HG03354 (cell line): ENCODE data around the gene COMP.
A peak's percentile ranks its signal among the peaks of the same experiment; 100 is the strongest.
"Not testable (repeated sequence)": the region's sequence is repeated elsewhere in the genome, so short reads cannot be mapped to it uniquely, and the experiment has no call there.

Experiments
- ATAC-seq: cut with Tn5 transposase; IDR thresholded peaks from one replicate; pipeline ENCODE4 v1.9.1; 2021; ENCODE audit warnings: mild to moderate bottlenecking; ENCODE audit not compliant: unreplicated experiment, poor library complexity, severe bottlenecking

Gene COMP

GRCh38 chr19:18790566-18791314, at the start of gene COMP:
TSS of gene COMP (minus strand) at chr19:18791305. CDS start at chr19:18791269, 36 bp downstream.
- no peak for ATAC-seq

DNA sequence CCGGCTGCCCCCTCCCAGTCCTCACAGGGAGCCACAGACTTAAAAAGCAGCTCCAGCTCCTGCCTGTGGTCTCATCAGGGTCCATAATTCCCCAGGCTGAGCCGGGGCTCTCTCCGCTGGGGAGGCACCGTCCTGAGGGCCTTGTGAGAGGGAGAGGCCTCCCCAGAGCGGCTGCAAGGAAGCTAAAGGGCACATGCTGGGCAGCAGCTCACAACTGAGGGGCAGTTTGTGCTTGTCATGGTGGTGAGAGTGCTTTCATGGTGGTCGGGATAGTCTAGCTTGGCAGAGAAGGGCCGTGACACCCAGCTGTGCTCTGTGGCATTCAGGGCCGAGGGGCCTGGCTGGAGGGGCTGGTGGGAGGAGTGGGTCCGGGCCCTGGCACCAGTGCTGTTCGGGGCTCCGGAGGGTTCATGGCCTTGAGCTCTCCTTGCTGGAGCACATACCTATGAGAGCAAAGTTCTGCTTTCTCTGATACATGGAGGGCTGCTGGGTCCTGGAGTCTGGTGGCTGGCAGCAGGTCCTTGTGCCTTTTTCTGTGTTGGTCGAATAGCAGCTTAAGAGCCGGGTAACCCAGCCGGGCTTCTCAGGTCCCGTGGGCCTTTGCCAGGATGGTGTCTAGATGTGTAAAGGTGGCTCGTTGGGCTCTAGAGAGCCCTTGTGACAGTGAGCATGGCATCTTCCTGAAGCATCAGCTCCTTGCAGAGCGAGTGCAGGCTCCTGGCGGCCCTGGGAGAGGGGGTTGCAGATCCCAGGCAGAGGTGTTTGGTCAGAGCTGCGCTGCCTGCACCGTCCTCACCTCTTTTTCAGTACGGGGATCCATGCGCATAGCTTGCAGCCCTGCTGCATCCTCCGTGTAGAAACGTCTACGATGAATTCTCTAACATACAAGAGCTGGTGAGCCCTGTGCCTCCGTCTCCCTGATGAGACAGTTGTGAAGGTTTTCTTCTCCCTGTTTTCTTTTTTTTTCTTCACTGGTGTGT, 49.5 kb upstream of the COMP start:
- ATAC-seq = no peak

GRCh38 chr19:18839465-18840287, 48.6 kb upstream of the COMP start:
- ATAC-seq = no peak

DNA sequence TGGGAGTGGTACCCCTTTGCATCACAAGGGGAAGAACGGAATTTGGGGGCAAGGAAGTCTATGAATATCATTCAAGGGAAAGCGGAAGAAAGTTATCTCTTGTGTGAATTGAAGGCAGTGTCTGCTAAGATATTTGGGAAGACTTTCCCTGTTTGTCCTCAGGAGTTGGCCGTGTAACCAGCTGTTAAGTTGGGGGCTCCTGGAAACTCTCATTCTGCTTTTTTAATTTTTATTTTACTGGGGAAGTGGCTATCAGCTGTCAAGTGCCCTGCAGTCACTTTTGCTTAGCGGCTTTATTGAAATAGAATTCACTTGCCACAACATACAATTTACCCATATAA, 43.5 kb upstream of the COMP start:
- ATAC-seq = no peak

DNA sequence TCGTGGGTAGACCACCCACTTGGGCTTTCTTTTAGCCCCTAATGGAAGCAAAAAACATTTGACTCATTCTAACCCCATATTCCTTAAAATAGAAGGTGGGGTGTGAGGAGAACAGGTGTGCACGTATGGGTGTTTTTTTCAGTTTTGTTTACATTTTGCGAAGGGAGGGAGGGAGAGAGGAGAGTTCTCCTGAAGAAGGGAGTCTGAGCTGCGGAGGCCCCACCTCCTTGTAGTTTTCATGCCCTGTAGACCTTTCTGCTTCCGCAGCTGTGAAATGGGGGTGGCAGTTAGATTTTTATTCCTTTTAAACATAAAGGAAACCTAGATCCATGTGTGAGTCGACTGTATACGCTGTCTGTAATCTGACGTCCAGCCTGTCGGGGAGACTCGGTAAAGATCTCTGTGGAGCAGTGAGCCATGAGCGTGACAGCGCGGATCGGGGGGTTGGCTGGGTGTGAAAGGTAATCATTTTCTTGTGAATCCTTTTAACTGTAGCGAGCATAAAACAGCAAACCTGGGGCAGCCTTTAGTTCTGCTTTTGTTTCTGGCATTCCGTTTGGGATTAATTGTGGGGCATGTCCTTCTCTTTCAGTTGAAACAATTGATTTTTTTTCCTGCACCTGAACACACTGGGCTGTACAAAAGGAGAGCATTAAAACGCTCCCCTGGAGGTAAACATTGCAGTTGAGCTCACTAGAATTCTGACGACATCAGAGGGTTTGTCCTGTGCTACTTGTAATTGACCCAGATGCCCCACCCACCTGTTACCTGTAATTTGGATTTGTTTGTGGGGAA, 42.9 kb upstream of the COMP start:
- no peak for ATAC-seq

GRCh38 chr19:18833141-18833476, 42.0 kb upstream of the COMP start:
- ATAC-seq = no peak

- peak; percentile 40 for ATAC-seq
Observed at GRCh38 chr19:18832306-18833140, 41.4 kb upstream of the COMP start.

- ATAC-seq = peak; percentile 82
Observed at GRCh38 chr19:18831524-18832305, 40.6 kb upstream of the COMP start, which contains the start of gene UPF1. TSS of gene UPF1 (plus strand) at chr19:18831959. CDS start at chr19:18832210, 251 bp downstream.

DNA sequence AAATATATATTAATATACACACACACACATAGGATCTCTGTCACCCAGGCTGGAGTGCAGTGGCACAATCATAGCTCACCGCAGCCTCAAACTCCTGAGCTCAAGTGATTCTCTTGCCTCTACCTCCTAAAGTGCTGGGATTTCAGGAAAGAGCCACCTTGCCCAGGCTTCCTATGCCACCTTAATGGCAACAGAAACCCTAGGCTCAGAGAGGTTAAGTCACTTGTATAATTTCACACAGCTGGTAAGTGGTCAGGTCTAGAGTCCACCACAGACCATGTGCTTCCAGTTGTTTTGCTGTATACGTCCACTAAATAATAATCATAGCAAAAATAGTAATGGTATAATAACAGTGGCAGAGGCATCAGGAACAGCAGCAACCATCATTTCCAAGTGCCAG, 39.4 kb upstream of the COMP start:
- ATAC-seq = no peak

DNA sequence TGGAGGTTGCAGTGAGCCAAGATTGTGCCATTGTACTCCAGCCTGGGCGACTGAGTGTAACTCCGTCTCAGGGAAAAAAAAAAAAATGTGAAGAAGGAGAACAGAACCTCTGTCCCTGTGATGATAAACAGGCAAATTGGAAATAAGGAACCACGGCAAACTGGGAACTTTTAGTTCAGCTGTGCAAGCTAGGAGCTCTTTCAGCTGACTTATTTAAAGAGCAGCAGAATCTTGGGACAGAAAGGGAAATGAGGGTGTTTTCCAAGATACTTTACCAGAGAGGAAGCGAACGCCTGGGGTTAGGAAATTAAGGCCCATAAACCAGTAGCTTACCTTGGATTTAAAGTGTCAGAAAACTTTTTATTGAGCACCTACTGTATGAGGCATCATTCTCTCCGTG, 37.7 kb upstream of the COMP start:
- ATAC-seq = no peak

DNA sequence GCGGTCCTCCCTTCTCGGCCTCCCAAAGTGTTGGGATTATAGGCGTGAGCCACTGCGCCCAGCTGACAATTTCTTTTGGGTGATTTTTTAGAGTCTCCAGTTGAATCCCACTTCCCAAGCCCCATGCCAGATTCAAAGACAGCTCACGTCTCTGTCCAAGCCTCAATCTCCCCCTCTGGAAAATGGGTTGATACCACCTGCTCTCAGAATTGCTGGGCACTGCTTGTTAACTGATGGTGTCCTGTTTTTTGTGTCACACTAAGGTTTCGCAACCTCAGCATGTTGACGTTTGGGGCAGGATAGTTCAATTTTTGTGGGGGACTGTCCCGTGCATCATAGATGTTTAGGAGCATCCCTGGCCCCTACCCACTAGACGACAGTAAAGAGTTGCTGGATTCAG, 26.5 kb upstream of the COMP start:
- ATAC-seq = no peak

DNA sequence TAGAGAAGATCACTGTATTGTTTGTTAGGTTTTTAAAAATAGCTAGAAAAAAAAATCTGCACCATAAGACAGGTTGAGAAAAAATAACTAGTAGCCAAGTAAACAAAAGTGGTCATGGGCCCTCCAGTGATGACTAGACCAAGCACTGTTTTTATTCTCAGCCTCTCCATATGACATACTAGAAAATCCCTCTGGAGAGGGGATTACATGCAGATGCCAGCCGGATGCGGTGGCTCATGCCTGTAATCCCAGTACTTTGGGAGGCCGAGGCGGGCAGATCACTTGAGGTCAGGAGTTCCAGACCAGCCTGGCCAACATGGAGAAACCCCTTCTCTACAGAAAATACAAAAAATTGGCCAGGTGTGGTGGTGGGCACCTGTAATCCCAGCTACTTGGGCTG, 25.5 kb upstream of the COMP start:
- not testable (repeated sequence) for ATAC-seq

- ATAC-seq = no peak
Observed at GRCh38 chr19:18815673-18816072, 24.6 kb upstream of the COMP start.

- ATAC-seq = no peak
Observed at GRCh38 chr19:18814063-18814462, 23.0 kb upstream of the COMP start.

DNA sequence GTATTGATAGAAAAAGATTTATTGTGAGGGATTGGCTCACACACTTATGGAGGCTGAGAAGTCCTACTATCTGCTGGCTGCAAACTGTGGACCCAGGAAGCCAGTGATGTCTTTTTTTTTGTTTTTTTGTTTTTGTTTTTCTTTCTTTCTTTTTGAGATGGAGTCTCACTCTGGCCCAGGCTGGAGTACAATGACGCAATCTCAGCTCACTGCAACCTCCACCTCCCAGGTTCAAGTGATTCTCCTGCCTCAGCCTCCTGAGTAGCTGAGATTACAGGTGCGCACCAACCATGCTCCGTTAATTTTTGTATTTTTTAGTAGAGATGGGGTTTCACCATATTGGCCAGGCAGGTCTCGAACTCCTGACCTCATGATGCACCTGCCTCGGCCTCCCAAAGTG, 20.5 kb upstream of the COMP start:
- ATAC-seq = not testable (repeated sequence)

- no peak for ATAC-seq
Observed at GRCh38 chr19:18809149-18809868, 18.2 kb upstream of the COMP start.

DNA sequence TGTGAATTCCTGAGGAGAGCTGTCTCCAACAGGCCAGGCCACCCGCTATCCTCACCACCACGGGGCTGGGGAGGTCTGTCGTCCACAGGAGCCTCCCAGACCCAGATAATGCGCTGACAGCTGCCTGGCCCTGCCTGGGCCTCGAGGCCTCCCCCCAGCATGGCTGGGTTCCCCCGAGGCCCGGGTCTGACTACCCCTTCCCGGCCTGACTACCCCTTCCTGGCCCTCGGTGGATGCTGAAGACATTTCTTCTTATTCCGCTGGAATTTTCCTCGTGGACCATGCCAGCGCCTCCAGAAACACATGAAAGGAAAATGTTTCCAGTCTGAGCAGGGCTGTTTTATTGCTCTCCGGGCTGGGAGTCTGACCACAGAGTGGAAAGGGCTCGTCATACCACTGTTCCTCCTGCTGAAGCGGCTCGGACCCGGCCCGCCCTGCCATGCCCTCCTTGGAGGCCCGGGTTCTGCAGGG, 16.8 kb upstream of the COMP start:
- ATAC-seq = no peak
